K562 (cell line): ENCODE results near the gene SP6. TPM values are rescaled to one million over a fixed set of nuclear protein-coding genes. Genes with fewer than 3 reads are reported as not detected.

Experiments
- ATAC-seq: fragments of 200-7000 bp; cut with Tn5 transposase; 3 replicates; pipeline ENCODE4 v1.9.1; 2020; ENCODE audit warnings: moderate library complexity
- BruUV-seq: library from RNA; stranded (reverse); fragments of 400-500 nt; replicated peaks from 2 replicates; lab custom pipeline; 2021; lab: Mats Ljungman, UMichigan
- CTCF ChIA-PET: fragments of 300-600 bp; formaldehyde crosslinking; extraction: SDS; loops from one replicate; lab custom pipeline; 2021; ENCODE audit warnings: low intra/inter-chr PET ratio; lab: Yijun Ruan, JAX
- POLR2A ChIA-PET: fragments of 300-600, 350-650 bp; sonication (Branson Sonifier 250); formaldehyde crosslinking; extraction: SDS; loops from one replicate; lab custom pipeline; 2021; ENCODE audit warnings: antibody characterized with exemption, inconsistent platforms; lab: Yijun Ruan, JAX
- DNase-seq, 4 experiments: peaks; one replicate each; pipeline versions ENCODE4 v3.0.0 to v3.0.0-alpha.2; 2011 to 2018; ENCODE audit warnings: low spot score in 3 of 4, mixed read lengths in 3 of 4; ENCODE audit errors: extremely low read depth in 1 of 4
- FAIRE-seq: peaks from 2 replicates; lab custom pipeline; 2011; peaks lifted over from hg19 to GRCh38; lab: Jason Lieb, UNC
- H2AFZ ChIP-seq: 2 replicates; pipeline ENCODE4 v1.6.0; 2011; ENCODE audit warnings: low read depth, low read length, control low read depth, inconsistent platforms
- H3K27ac ChIP-seq: fragments of 200-600 bp; 3 replicates; pipeline ENCODE4 v1.8.0; 2011; ENCODE audit warnings: low read depth, mild to moderate bottlenecking, control low read depth, inconsistent platforms, low read length, moderate library complexity, mixed read lengths; ENCODE audit errors: extremely low read depth
- H3K27me3 ChIP-seq, 2 experiments: fragments of 300-600 bp in 1 of 2; 2 replicates in 1 of 2; 3 replicates in 1 of 2; pipeline versions ENCODE4 v1.6.0 to v1.8.0; 2011; ENCODE audit warnings: inconsistent platforms in 2 of 2, low read length in 2 of 2, mild to moderate bottlenecking in 1 of 2, mixed read lengths in 1 of 2, moderate library complexity in 1 of 2; ENCODE audit not compliant: control insufficient read depth in 2 of 2, insufficient read depth in 2 of 2
- H3K36me3 ChIP-seq: fragments of 300-600 bp; 3 replicates; pipeline ENCODE4 v1.8.0; 2011; ENCODE audit warnings: mild to moderate bottlenecking, low read length, inconsistent platforms; ENCODE audit not compliant: control insufficient read depth, insufficient read depth
- H3K4me1 ChIP-seq, 2 experiments: fragments of 200-600 bp in 1 of 2; replicated peaks in 1 of 2; 2 replicates in 1 of 2; 3 replicates in 1 of 2; pipeline versions ENCODE4 v1.5.1 to v1.8.0; 2011; ENCODE audit warnings: inconsistent platforms in 2 of 2, low read length in 2 of 2, mild to moderate bottlenecking in 1 of 2, mixed read lengths in 1 of 2, moderate library complexity in 1 of 2; ENCODE audit not compliant: control insufficient read depth in 2 of 2, insufficient read depth in 2 of 2
- H3K4me2 ChIP-seq: 2 replicates; pipeline ENCODE4 v1.6.1; 2011; ENCODE audit warnings: low read length, control low read depth, inconsistent platforms, mixed read lengths; ENCODE audit not compliant: insufficient read depth
- H3K4me3 ChIP-seq: fragments of 200-600 bp; sonication (generic), shearing (Covaris generic); 2 replicates; pipeline ENCODE4 v1.5.1; 2016; ENCODE audit warnings: control low read depth, inconsistent platforms
- H3K79me2 ChIP-seq: fragments of 200-600 bp; 3 replicates; pipeline ENCODE4 v1.8.0; 2011; ENCODE audit warnings: low read length, inconsistent platforms; ENCODE audit not compliant: control insufficient read depth, insufficient read depth
- H3K9ac ChIP-seq, 2 experiments: 2 replicates each; pipeline versions ENCODE4 v1.6.0 to v1.6.1; 2011; ENCODE audit warnings: low read depth in 2 of 2, low read length in 2 of 2, control low read depth in 1 of 2, inconsistent platforms in 1 of 2, mild to moderate bottlenecking in 1 of 2, mixed read lengths in 1 of 2; ENCODE audit not compliant: insufficient read depth in 1 of 2
- H3K9me1 ChIP-seq: one replicate; pipeline ENCODE4 v1.6.0; 2011; ENCODE audit warnings: inconsistent platforms, mild to moderate bottlenecking, low read length, moderate library complexity; ENCODE audit not compliant: control insufficient read depth, insufficient read depth
- H3K9me3 ChIP-seq: replicated peaks from 2 replicates; pipeline ENCODE4 v1.5.1; 2011; ENCODE audit warnings: low read depth, low read length, inconsistent platforms; ENCODE audit not compliant: control insufficient read depth, insufficient read depth
- H4K20me1 ChIP-seq: replicated peaks from 2 replicates; pipeline ENCODE4 v1.6.1; 2011; ENCODE audit warnings: low read length, inconsistent platforms, mixed read lengths; ENCODE audit not compliant: control insufficient read depth, insufficient read depth
- CHCHD3 ChIP-seq: fragments of 250-450 bp; sonication (Bioruptor Pico); IDR thresholded peaks from 2 replicates; pipeline ENCODE4 v2.1.2; 2022; ENCODE audit warnings: mild to moderate bottlenecking
- CTBP1 ChIP-seq: fragments of 450-650 bp; IDR thresholded peaks from 2 replicates; pipeline ENCODE4 v1.6.1; 2016; ENCODE audit warnings: borderline replicate concordance
- CTCFL ChIP-seq: IDR thresholded peaks from 2 replicates; pipeline ENCODE4 v1.6.1; 2011; ENCODE audit warnings: borderline replicate concordance, low read depth, mild to moderate bottlenecking, moderate library complexity, low read length; ENCODE audit not compliant: insufficient read depth, poor library complexity, severe bottlenecking
- RBBP5 ChIP-seq: fragments of 200-600 bp; sonication (generic); IDR thresholded peaks from 2 replicates; pipeline ENCODE4 v1.6.1; 2012; ENCODE audit warnings: borderline replicate concordance, mild to moderate bottlenecking, low read length, control low read depth, inconsistent platforms; ENCODE audit not compliant: insufficient read depth, poor library complexity, severe bottlenecking
- SAFB ChIP-seq: fragments of 200-400 bp; formaldehyde crosslinking; IDR thresholded peaks from 2 replicates; pipeline ENCODE4 v1.6.1; 2017; ENCODE audit warnings: low read depth, low read length, borderline replicate concordance
- SPI1 ChIP-seq: IDR thresholded peaks from 2 replicates; pipeline ENCODE4 v1.6.1; 2011; ENCODE audit warnings: low read depth, low read length, control low read depth, borderline replicate concordance
- THAP12 ChIP-seq: fragments of 250-450 bp; sonication (Bioruptor Pico); IDR thresholded peaks from 2 replicates; pipeline ENCODE4 v1.9.0; 2021; ENCODE audit warnings: mild to moderate bottlenecking, inconsistent platforms
- ZNF197 ChIP-seq: fragments of 200-800 bp; sonication (Bioruptor generic); IDR thresholded peaks from 2 replicates; pipeline ENCODE4 v1.6.1; 2016; ENCODE audit warnings: low read depth, missing genetic modification characterization, missing compliant biosample characterization
- ZNF24 ChIP-seq: fragments of 450-650 bp; IDR thresholded peaks from 2 replicates; pipeline ENCODE4 v1.6.1; 2016
- WGBS: fragments of 100-300 bp; shearing (Covaris generic); methylation state at CpG from one replicate; pipeline ENCODE4 v1.1.6; 2016; ENCODE audit warnings: low coverage, mixed read lengths; ENCODE audit not compliant: insufficient coverage; ENCODE audit errors: missing lambda C conversion rate; 5-methylcytosine and 5-hydroxymethylcytosine counted together
- in situ Hi-C: fragments of 300-500 bp; cut with MboI; formaldehyde crosslinking; loops from 4 replicates; pipeline ENCODE4 v1.15.0; 2018; ENCODE audit warnings: inconsistent platforms, mixed read lengths
- intact Hi-C: fragments of 100-400 bp; cut with micrococcal nuclease; formaldehyde crosslinking; loops from 2 replicates; pipeline ENCODE4 v1.14.2; 2022
- polyA plus RNA-seq, 8 experiments: library from polyadenylated mRNA; depleted of rRNA in 4 of 8; stranded (reverse) in 5 of 8; unstranded in 3 of 8; fragments of >200 nt; fragmentation: Nextera tagmentation in 2 of 8; fragmentation: Illumina TruSeq in 1 of 8; extraction: Ambion mirVana in 2 of 8; extraction: Trizol in 1 of 8; gene quantifications; 2 replicates each; pipeline versions ENCODE4 v1.2.1 to v1.2.3, GENCODE V29; 2011 to 2014; ENCODE audit warnings: inconsistent platforms in 1 of 8, missing spikeins in 1 of 8
- total RNA-seq, 7 experiments: library from RNA; depleted of rRNA in 6 of 7; stranded (reverse); fragments of >200 nt in 6 of 7; fragmentation: Illumina TruSeq in 2 of 7; extraction: Trizol in 2 of 7; gene quantifications; 2 replicates each; pipeline versions ENCODE4 v1.2.1 to v1.2.3, GENCODE V29; 2011 to 2021; ENCODE audit warnings: low replicate concordance in 1 of 7

Gene SP6
- total and polyA plus RNA-seq, 9 of the 15 experiments (the other 6 are each of a cell fraction or from before 2014, with no cell fraction given) = 0.11 to 7.9 (median 2.2) TPM

DNA sequence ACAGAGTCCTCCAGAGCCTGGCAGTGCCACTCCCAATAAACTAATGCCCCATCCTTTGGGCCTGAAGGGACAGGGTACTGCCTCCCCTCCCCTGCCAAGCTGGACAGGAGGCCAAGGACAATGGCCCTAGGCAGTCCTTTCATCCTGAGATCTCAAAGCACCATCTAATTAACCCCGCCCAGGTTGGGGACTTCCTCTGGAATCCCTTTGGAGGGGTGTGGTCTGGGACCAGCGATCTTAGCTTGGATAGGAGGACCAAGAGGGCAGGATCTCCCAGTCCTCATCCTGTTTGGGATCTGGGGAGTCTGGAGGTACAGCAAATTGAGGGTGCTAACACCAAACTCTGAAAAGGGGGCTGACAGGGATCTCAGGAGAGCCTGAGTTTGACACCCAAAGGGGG is 18.2 kb upstream of the SP6 start:
- H3K9ac ChIP-seq = no peak overlapping the region
- H4K20me1 ChIP-seq = no peaks in the 10 kb centered on the region
- in situ Hi-C loops = no loop called here
- peaks cover 59 to 69% of the 10 kb centered on the region in 2 experiments for H3K4me1 ChIP-seq
- ATAC-seq (no peak), FAIRE-seq (no peak)
- H3K4me3 ChIP-seq = no peak overlapping the region
- no peaks in the 10 kb centered on the region for H3K27me3 ChIP-seq
- intact Hi-C loops = no loop called here
- no peaks in the 10 kb centered on the region for H3K9me3 ChIP-seq
- CTCF ChIA-PET = no interaction called here
- H3K4me2 ChIP-seq = no peak overlapping the region
- TF ChIP-seq CTBP1 (peak; percentile 38; the same call in 1 of the 2 replicates), SAFB (no peak), SPI1 (peak; percentile 40; the same call in 1 of the 2 replicates)
- TF ChIP-seq, all 486 proteins: peak for 2
- Histone ChIP-seq H3K27ac (no peak overlapping the region), H3K36me3 (no peaks in the 10 kb centered on the region), H2AFZ (peak overlapping the region; percentile 42; the same call in 1 of the 2 replicates), H3K79me2 (no peaks in the 10 kb centered on the region), H3K9me1 (no peaks in the 10 kb centered on the region)
- no TSS peak for BruUV-seq
- peak in 2 of 4 experiments; percentile 45 to 48 for DNase-seq
- 28% methylated on average over 2 of the region's 2 CpGs for WGBS
- POLR2A ChIA-PET = interaction anchor here (0.6 to 1.5 kb wide), 3 partner anchors 9 to 27 kb away, joined by 3 read pairs; partner anchors contain the start of genes SP2 and SP6

DNA sequence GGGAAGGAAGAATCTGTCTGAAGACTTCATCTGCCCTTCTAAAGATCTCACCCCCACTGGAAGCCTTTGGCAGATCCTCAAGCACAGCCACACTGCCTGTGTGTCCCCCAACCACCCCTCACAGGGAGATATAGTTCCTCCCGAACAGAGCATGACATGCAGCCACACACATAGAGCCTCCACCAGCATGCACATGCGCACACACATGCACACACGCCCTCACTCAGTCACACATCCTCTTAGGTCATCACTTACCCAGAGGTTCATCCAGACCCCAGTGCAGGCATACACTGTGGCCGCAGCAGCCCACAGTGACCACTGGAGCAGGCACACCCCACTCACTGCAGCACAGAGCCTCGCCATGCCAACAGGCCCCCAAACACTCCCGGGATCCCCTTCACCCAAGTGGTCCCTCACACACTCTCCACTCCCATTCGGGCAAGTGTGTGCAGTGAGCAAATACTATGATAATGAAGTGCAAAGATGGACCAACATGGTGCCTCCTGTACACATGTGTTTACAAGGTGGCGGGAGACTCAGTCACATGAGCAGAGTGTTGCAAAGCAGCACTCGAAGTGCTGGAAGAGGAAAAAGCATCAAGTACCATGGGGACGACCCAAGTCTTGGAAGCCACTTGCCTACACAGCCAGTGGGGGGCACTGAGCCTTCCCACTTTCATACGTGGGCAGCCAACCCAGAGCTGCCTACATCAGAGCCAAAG is 17.0 kb upstream of the SP6 start:
- Histone ChIP-seq H3K9ac (peak overlapping the region; percentile 45 to 77; a peak in 2 of 4 replicates), H3K27me3 (no peaks in the 10 kb centered on the region), H3K4me1 (peaks cover 55 to 61% of the 10 kb centered on the region in 2 experiments), H3K4me2 (peak overlapping the region; percentile 80; the same call in 1 of the 2 replicates), H3K27ac (no peak overlapping the region; the same call in 2 of the 3 replicates), H3K79me2 (no peaks in the 10 kb centered on the region), H4K20me1 (no peaks in the 10 kb centered on the region), H3K9me1 (no peaks in the 10 kb centered on the region), H3K36me3 (no peaks in the 10 kb centered on the region), H3K9me3 (no peaks in the 10 kb centered on the region), H2AFZ (peak overlapping the region; percentile 23), H3K4me3 (no peak overlapping the region)
- no TSS peak for BruUV-seq
- POLR2A ChIA-PET = interaction anchor here (0.7 to 1.5 kb wide), 5 partner anchors 8 to 28 kb away, joined by 3 to 7 read pairs (median 3); partner anchors contain the start of genes SP2 and SP6
- DNase-seq = peak in 1 of 4 experiments; percentile 29
- intact Hi-C loops = no loop called here
- peak; percentile 16 for ATAC-seq
- CTCF ChIA-PET = interaction anchor here (0.5 kb wide), 1 partner anchor 8 kb away, joined by 3 read pairs; no protein-coding TSS in a partner anchor
- no peak for FAIRE-seq
- 79% methylated on average over 11 of the region's 11 CpGs for WGBS
- in situ Hi-C loops = no loop called here
- TF ChIP-seq ZNF24 = no peak
- TF ChIP-seq ZNF197 (CRISPR knock-in tag) = no peak; the same call in 1 of the 2 replicates
- TF ChIP-seq THAP12 = no peak
- no peak for TF ChIP-seq CTCFL
- no peak for TF ChIP-seq RBBP5
- no peak for TF ChIP-seq CHCHD3 (CRISPR knock-in tag)
